Fibroblast of skin of abdomen (primary cell): ENCODE data around the gene PPP2R5C.

Experiments used
- DNase-seq: peaks from one replicate; pipeline ENCODE4 v3.0.0-alpha.2; 2013

Gene PPP2R5C

GRCh38 chr14:101920271-101920670 is 158.8 kb downstream of the PPP2R5C start:
- DNase-seq, result no peak

- no peak for DNase-seq
These were observed 161.4 kb downstream of the PPP2R5C start for GRCh38 chr14:101922866-101923265.

GRCh38 chr14:101925152-101925551 is 163.6 kb downstream of the PPP2R5C start:
- DNase-seq, result no peak

- DNase-seq, result no peak
These were observed 164.6 kb downstream of the PPP2R5C start for GRCh38 chr14:101926085-101926484.

GRCh38 chr14:101926620-101927019 is 165.1 kb downstream of the PPP2R5C start:
- no peak for DNase-seq

DNA sequence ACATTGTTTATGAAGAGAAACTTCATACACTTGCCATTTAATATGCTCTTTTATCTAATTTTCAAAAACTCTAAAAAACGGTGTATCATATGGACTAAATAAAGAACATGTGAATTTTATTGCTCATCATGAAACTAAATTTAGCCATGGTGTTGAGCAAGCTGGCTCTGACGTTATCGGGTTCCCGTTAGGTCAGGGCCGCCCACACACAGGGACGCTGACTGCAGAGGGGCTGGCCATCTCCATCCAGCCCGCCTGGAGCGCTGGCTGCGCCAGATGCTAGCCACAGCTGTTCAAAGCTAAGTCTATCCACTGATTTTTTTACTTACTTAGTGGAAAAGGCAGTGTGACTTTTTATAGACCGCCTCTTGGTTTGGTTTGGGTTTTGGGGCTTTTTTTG is 166.3 kb downstream of the PPP2R5C start:
- DNase-seq, result peak; percentile 93

DNA sequence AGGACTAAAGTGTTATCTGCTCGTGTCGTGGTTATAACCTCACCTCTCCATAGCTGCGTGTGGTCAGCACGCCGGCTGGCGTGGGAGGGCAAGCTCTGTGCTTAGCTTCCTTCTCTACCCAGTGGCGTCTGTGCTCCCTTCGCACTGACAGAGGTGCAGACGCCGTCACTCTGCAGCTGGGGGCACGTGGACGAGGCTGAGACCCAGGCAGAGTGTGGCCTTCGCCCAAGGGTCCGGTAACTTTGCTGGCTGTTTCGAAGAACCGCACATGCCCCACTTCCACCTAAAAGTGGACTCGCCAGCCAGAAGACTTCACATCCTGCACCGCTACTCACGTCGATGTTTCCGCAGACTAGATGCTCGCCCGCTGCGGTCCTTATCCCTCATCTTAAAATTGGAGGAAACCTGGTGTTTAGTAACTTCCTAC is 166.9 kb downstream of the PPP2R5C start:
- no peak for DNase-seq

DNA sequence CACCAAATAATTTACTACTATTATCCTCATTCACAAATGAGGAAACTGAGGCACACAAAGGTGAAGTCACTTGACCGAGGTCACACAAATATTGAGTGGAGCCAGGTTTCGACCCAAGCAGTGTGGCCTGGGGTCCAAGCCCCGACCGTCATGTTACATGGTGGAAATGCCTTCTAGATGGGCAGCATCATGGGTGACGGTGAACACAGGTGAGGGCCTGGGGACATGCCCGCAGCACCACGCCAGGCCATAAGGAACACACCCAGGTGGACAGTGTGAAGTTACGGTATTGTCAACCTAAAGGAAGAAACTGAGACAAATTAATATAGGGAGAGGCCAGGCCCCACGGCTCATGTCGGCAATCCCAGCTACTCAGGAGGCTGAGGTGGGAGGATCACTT is 167.6 kb downstream of the PPP2R5C start:
- no peak for DNase-seq

DNA sequence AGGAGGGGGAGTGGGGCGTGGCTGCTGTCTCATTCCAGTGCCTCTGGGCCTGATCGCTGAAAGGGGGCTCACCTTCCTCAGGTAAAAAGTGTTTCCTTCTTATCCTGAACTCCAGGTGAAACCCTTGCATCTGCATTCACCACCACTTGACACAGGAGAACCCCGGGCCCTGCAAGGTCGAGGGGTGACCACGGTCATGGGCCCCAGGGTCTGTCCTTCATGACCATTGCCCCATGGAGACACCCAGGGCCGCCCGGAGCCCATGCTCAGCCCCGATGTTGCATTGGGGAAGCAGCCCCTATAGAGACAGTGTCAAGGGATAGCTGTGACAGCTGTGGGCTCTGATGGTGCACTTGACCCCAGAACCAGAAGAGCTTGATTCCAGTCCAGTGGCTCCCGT is 168.4 kb downstream of the PPP2R5C start:
- no peak for DNase-seq

DNA sequence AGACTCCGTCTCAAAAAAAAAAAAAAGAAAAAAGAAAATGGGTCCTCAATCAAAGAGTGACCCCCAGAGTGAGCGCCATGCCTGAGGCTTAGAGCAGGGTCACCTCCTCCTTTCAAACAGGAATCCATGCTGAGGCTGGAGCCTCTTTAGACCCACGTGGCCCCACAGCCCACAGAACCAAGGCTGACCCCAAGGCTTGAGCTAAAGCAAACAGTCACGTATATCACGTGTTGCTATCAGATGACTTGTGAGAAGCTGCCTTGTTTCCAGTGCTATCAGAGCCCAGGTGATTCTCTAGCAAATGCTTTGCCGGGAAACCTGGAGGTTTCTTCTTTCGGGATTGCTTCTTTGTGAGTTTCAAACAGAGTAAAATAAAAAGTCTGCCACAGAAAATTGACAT is 171.2 kb downstream of the PPP2R5C start:
- DNase-seq, result no peak

DNA sequence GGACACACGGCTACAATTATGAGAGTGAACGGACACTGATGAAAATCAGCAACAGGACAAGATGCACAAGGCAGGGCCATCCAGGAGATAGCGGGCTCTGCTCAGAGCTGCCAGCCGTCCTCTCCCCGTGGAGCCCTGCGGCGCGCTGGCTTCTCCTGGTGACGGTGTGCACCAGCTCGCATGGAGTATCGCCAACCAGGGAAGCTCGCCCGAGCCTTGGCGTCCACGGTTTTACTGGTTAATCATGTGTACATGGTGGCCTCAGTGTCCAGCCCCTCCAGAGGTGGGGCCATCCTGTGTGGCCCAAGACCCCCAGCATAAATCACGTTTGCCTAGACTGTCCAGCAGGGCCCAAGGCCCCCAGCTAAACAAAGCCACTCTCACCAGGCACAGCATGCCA is 171.7 kb downstream of the PPP2R5C start:
- DNase-seq, result no peak

DNA sequence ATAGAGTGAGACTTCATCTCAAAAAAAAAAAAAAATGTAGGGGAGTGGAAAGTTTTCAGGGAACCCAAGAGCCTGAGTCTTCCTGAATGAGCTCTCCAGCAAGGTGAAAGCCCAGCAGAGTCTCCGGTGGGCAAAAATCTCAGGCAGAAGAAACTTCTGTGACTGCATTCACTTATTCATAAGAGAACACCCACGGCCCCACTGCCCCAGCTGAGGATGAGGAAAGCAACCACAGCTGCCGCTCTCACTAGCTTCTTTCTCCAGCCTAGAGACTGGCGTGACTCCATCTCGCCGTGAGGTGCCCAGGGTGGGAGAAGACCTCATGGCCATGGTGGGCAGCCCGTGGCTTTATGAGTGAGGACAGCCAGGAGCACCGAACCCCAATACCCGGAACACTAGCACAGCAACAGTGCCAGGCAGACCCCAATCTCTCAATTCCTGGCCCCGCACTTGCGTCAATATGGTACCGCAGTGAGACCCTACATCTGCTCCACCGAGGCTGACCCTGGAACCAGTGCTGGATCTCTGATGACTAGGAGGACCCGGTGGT is 173.2 kb downstream of the PPP2R5C start:
- DNase-seq, result no peak

GRCh38 chr14:101937926-101938767 is 176.6 kb downstream of the PPP2R5C start:
- DNase-seq, result no peak

DNA sequence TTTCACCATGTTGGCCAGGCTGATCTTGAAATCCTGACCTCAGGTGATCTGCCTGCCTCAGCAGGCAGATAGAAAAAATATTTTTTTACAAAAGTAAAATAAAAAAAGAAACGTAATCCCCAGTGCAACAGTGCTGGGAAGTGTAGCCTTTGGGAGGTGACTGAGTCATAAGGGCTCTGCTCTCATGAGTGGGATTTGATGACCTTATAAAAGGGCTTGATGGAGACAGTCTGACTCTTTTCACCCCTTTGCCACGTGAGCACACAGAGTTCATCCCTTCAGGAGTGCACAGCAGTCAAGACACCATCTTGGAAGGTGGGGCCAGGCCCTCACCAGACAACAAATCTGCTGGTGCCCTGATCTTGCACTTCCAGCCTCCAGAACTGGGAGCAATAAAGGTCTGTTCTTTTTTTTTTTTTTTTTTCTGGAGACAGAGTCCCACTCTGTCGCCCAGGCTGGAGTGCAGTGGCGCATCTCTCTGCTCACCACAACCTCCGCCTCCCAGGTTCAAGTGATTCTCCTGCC is 178.2 kb downstream of the PPP2R5C start:
- no peak for DNase-seq

GRCh38 chr14:101944451-101944850 is 182.9 kb downstream of the PPP2R5C start:
- DNase-seq, result no peak

- no peak for DNase-seq
These were observed 183.7 kb downstream of the PPP2R5C start for GRCh38 chr14:101945171-101945570.

DNA sequence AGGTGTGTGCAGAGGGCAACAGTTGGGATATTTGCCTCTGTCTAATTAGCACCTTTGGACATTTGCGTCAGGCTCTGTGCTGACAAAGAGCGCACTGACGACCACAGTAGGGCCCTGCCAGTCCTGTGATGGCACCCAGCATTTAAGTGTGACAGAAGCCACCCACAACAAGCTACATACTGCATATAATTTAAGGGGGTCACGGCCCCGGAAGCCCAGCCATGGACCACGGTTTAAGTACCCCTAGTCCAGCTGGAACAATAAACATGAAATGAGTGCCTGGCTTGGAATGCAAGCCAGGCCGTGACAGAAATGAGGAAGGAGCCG is 186.0 kb downstream of the PPP2R5C start:
- DNase-seq, result no peak

DNA sequence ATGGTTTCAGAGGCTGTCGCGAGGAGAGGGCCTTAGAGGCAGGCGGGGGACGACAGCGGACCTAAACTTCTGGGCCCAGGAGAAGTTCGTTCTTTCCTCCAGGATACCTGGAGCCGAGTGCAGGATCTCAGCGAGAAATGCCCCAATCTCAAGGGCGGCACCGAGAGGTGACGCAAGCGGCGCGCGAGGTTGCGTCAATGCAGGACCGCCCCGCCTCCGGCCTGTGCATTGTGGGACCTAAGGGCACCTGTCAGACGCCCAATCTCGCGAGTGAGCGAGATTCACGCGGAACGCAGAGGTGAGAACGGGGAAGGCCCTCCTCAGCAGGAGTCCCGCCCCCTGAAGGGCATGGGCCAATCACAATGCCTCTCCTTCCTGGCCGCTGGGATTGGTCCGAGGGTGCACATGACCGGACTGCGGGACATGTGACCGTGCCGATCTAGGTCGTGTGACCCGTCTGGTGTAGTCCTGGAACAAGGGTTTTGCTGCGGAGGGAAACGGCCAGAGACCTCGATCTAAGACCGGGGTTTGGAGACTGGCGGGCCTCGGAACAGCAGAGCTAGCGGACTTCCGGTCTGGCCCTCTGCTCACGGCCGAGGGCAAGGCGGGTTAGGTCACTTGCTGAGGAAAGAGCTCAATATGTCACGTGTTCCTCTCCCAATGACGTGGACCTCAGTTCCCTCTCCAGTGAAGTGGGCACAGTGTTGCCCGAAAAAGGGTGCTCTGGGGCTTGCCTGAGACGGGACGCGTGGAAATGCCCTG is 186.6 kb downstream of the PPP2R5C start:
- peak; percentile 100 for DNase-seq

DNA sequence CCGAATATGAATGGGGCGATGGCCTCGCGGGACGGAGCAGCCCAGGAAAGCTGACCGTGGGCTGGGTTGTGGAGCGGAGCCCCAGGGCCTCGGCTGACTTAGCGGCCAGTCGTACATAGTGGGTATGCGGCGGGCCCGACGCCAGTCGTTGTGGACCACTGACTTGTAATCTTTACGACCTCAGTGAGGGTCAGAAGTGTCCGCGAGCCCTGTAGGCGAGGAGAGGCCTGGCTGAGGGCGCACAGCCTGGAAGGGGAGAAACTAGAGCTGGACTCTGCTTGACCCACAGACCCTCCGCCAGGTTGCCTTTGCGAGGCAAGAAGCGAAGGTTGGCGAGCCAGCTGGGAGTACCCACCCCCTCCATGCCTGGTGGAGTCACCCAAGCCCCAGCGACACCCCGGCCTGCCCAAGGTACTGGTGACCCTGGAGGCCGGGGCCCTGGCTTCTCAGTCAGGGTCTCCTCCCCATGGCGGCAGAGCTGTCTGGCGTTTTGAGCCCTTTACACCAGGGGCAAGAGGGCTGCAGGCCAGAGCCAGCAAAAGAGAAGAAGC is 187.2 kb downstream of the PPP2R5C start:
- no peak for DNase-seq

DNA sequence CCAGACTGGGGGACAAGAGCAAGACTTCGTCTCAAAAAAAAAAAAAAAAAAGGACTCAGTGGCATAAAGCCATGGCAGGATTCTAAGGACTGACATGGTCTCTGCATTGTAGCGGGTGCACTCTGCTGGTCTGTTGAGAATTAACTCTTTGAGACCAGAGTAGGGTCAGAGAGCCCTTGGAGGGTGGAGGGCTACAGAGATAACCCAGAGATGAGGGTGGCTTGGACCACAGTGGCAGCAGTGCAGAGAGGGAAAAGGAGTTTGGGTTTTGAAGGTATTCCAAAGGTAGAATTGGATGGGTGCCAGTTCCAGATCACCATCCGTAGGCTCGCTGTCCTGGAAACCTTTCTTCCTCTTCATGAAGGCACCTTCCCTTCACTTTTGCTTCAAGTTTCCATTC is 188.6 kb downstream of the PPP2R5C start:
- DNase-seq, result no peak

- no peak for DNase-seq
These were observed 189.2 kb downstream of the PPP2R5C start for GRCh38 chr14:101950516-101951215.

DNA sequence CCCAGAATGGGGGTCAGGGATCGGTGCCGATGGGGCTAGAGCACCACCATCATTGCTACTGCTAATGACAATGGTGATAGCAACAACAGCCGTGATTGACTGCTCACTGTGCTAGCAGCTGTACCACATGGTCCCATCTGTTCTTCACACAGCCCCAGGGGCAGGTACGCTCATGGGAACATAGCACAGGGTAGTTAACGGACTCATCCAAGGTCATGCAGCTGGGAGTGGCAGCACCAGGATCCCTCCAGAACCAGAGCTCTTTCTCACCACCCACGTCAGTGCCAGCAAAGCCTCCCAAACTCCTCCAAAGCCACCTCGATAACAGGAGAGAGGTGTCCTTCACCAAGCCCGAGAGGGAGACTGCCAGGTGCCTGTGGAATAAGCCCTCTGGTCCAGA is 191.6 kb downstream of the PPP2R5C start:
- DNase-seq, result no peak

GRCh38 chr14:101954501-101954900 is 193.0 kb downstream of the PPP2R5C start:
- no peak for DNase-seq
